ENCODE data around the gene NDUFA11. TPM values are rescaled to one million over a fixed set of nuclear protein-coding genes. Genes with fewer than 3 reads are reported as not detected.

Gene NDUFA11
- polyA plus RNA-seq, 1 of the 3 experiments (the other 2 are of a cell fraction): 534 TPM

GRCh38 chr19:5921516-5922160 lies 18.0 kb upstream of the NDUFA11 start:
- Histone ChIP-seq H3K4me1 (ENCODE audit: control insufficient read depth in 1 of 2, insufficient read depth in 2 of 2, low read depth in 1 of 2, low read length in 1 of 2) (peaks cover 0 to 11% of the 10 kb centered on the region in 2 experiments; a peak in 1 of 4 replicates), H3F3A (replicated peaks; ENCODE audit: insufficient read depth) (no peaks in the 10 kb centered on the region), H3K36me3 (replicated peaks in 1 of 2; ENCODE audit: control insufficient read depth in 1 of 2, insufficient read depth in 2 of 2, low read length in 1 of 2) (peaks cover 12 to 76% of the 10 kb centered on the region in 2 experiments), H3K4me3 (ENCODE audit: low read depth in 2 of 2, low read length in 1 of 2) (no peak overlapping the region), H3K9me3 (no peaks in the 10 kb centered on the region), H2AFZ (ENCODE audit: low read depth) (no peak overlapping the region), H3K9me2 (no peaks in the 10 kb centered on the region), H3K79me2 (ENCODE audit: insufficient read depth) (no peaks in the 10 kb centered on the region), H3K9ac (no peak overlapping the region), H4K20me1 (ENCODE audit: insufficient read depth) (no peaks in the 10 kb centered on the region), H3K27ac (ENCODE audit: low read depth in 2 of 2, low read length in 1 of 2) (no peak overlapping the region), H3K4me2 (no peak overlapping the region), H3K27me3 (ENCODE audit: insufficient read depth) (no peaks in the 10 kb centered on the region)
- ChIA-PET POLR2A (no interaction called here), CTCF (interaction anchor here (0.8 to 2.0 kb wide), 4 partner anchors 10 to 118 kb away, joined by 3 to 7 read pairs (median 4); no protein-coding TSS in a partner anchor)
- DNase-seq: no peak
- WGBS (ENCODE audit: low lambda C conversion rate): 98% methylated on average over 20 of the region's 21 CpGs
- TF ChIP-seq SMC3 (IDR thresholded peaks at IDR 0.05; ENCODE audit: low read depth, low read length) (no peak), POLR2AphosphoS5 (IDR thresholded peaks at IDR 0.05; ENCODE audit: low read depth, low read length) (no peak), FOXM1 (IDR thresholded peaks at IDR 0.05; ENCODE audit: low read depth) (no peak), RXRA (IDR thresholded peaks at IDR 0.05; ENCODE audit: borderline replicate concordance, low read depth) (no peak)

GRCh38 chr19:5918463-5919079 lies 15.0 kb upstream of the NDUFA11 start:
- Histone ChIP-seq H3K4me2 (no peak overlapping the region), H3K27me3 (ENCODE audit: insufficient read depth) (no peaks in the 10 kb centered on the region), H3K9me3 (no peaks in the 10 kb centered on the region), H3K27ac (ENCODE audit: low read depth in 2 of 2, low read length in 1 of 2) (no peak overlapping the region), H3K79me2 (ENCODE audit: insufficient read depth) (no peaks in the 10 kb centered on the region), H3K4me1 (ENCODE audit: control insufficient read depth in 1 of 2, insufficient read depth in 2 of 2, low read depth in 1 of 2, low read length in 1 of 2) (peaks cover 4 to 5% of the 10 kb centered on the region in 2 experiments; a peak in 2 of 4 replicates), H2AFZ (ENCODE audit: low read depth) (no peak overlapping the region), H3K9me2 (no peaks in the 10 kb centered on the region), H3K9ac (no peak overlapping the region), H4K20me1 (ENCODE audit: insufficient read depth) (no peaks in the 10 kb centered on the region), H3F3A (replicated peaks; ENCODE audit: insufficient read depth) (no peaks in the 10 kb centered on the region), H3K36me3 (replicated peaks in 1 of 2; ENCODE audit: control insufficient read depth in 1 of 2, insufficient read depth in 2 of 2, low read length in 1 of 2) (peaks cover 4 to 63% of the 10 kb centered on the region in 2 experiments), H3K4me3 (ENCODE audit: low read depth in 2 of 2, low read length in 1 of 2) (no peak overlapping the region)
- no peak for DNase-seq
- ChIA-PET POLR2A (no interaction called here), CTCF (interaction anchor here (0.7 to 1.3 kb wide), 2 partner anchors 31 to 49 kb away, joined by 3 read pairs; no protein-coding TSS in a partner anchor)
- 96% methylated on average over 18 of the region's 20 CpGs for WGBS (ENCODE audit: low lambda C conversion rate)
- no peak for TF ChIP-seq RCOR1 (IDR thresholded peaks at IDR 0.05; ENCODE audit: low read length)
- no peak for TF ChIP-seq MAX (IDR thresholded peaks at IDR 0.05; ENCODE audit: low read depth)
- no peak for TF ChIP-seq CHD2 (IDR thresholded peaks at IDR 0.05; ENCODE audit: low read length, partially characterized antibody)
- TF ChIP-seq RXRA (IDR thresholded peaks at IDR 0.05; ENCODE audit: borderline replicate concordance, low read depth): no peak
- TF ChIP-seq USF2 (IDR thresholded peaks at IDR 0.05; ENCODE audit: borderline replicate concordance, low read depth, low read length): no peak
- no peak for TF ChIP-seq IRF3 (IDR thresholded peaks at IDR 0.05; ENCODE audit: low read depth, low read length)
- no peak for TF ChIP-seq TEAD4 (IDR thresholded peaks at IDR 0.05; ENCODE audit: borderline replicate concordance, insufficient read depth)
